ENCODE measurements around the gene KCNK15. TPM values are rescaled to one million over a fixed set of nuclear protein-coding genes. Genes with fewer than 3 reads are reported as not detected.
"Not testable (repeated sequence)": the region's sequence is repeated elsewhere in the genome, so short reads cannot be mapped to it uniquely, and the experiment has no call there.

Gene KCNK15
- total RNA-seq, 1 experiment from 2014 or later, result not detected

GRCh38 chr20:44758247-44759101 lies 12.8 kb downstream of the KCNK15 start:
- no peak for DNase-seq (ENCODE audit: low read depth)

GRCh38 chr20:44759595-44759994 lies 13.9 kb downstream of the KCNK15 start:
- no peak for DNase-seq (ENCODE audit: low read depth)

- no peak for DNase-seq (ENCODE audit: low read depth)
Observed at GRCh38 chr20:44761423-44761822, 15.8 kb downstream of the KCNK15 start.

GRCh38 chr20:44762466-44763140 lies 16.9 kb downstream of the KCNK15 start:
- no peak for DNase-seq (ENCODE audit: low read depth)

GRCh38 chr20:44763798-44764197 lies 18.1 kb downstream of the KCNK15 start:
- not testable (repeated sequence) for DNase-seq (ENCODE audit: low read depth)

- DNase-seq (ENCODE audit: low read depth), result no peak
Observed at GRCh38 chr20:44765091-44765490, 19.4 kb downstream of the KCNK15 start.

GRCh38 chr20:44765701-44766347 lies 20.2 kb downstream of the KCNK15 start:
- DNase-seq (ENCODE audit: low read depth), result peak; percentile 18

GRCh38 chr20:44768256-44768655 lies 22.6 kb downstream of the KCNK15 start:
- DNase-seq (ENCODE audit: low read depth), result no peak

GRCh38 chr20:44768854-44769480 lies 23.3 kb downstream of the KCNK15 start:
- DNase-seq (ENCODE audit: low read depth), result no peak

- DNase-seq (ENCODE audit: low read depth), result no peak
Observed at GRCh38 chr20:44769481-44769863, 23.8 kb downstream of the KCNK15 start.

- DNase-seq (ENCODE audit: low read depth), result no peak
Observed at GRCh38 chr20:44770484-44771171, 25.0 kb downstream of the KCNK15 start.

GRCh38 chr20:44771172-44771535 lies 25.5 kb downstream of the KCNK15 start:
- DNase-seq (ENCODE audit: low read depth), result no peak

- DNase-seq (ENCODE audit: low read depth), result no peak
Observed at GRCh38 chr20:44772636-44773035, 27.0 kb downstream of the KCNK15 start.

- no peak for DNase-seq (ENCODE audit: low read depth)
Observed at GRCh38 chr20:44773070-44773829, 27.6 kb downstream of the KCNK15 start.

GRCh38 chr20:44776980-44777379 lies 31.3 kb downstream of the KCNK15 start:
- peak; percentile 18 for DNase-seq (ENCODE audit: low read depth)

GRCh38 chr20:44780226-44780625 lies 34.6 kb downstream of the KCNK15 start:
- DNase-seq (ENCODE audit: low read depth), result peak; percentile 36

- DNase-seq (ENCODE audit: low read depth), result no peak
Observed at GRCh38 chr20:44781118-44781517, 35.5 kb downstream of the KCNK15 start.

- no peak for DNase-seq (ENCODE audit: low read depth)
Observed at GRCh38 chr20:44781791-44782190, 36.1 kb downstream of the KCNK15 start.

- no peak for DNase-seq (ENCODE audit: low read depth)
Observed at GRCh38 chr20:44784688-44785087, 39.0 kb downstream of the KCNK15 start.

- DNase-seq (ENCODE audit: low read depth), result peak; percentile 8
Observed at GRCh38 chr20:44785768-44786167, 40.1 kb downstream of the KCNK15 start.

- DNase-seq (ENCODE audit: low read depth), result no peak
Observed at GRCh38 chr20:44787299-44787698, 41.6 kb downstream of the KCNK15 start.

Data from LHCN-M2 (cell line).